ENCODE results near the gene SYNM.

- TF ChIP-seq, protein P1, sequence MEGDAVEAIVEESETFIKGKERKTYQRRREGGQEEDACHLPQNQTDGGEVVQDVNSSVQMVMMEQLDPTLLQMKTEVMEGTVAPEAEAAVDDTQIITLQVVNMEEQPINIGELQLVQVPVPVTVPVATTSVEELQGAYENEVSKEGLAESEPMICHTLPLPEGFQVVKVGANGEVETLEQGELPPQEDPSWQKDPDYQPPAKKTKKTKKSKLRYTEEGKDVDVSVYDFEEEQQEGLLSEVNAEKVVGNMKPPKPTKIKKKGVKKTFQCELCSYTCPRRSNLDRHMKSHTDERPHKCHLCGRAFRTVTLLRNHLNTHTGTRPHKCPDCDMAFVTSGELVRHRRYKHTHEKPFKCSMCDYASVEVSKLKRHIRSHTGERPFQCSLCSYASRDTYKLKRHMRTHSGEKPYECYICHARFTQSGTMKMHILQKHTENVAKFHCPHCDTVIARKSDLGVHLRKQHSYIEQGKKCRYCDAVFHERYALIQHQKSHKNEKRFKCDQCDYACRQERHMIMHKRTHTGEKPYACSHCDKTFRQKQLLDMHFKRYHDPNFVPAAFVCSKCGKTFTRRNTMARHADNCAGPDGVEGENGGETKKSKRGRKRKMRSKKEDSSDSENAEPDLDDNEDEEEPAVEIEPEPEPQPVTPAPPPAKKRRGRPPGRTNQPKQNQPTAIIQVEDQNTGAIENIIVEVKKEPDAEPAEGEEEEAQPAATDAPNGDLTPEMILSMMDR (IDR thresholded peaks at IDR 0.05), result no peak
- TF ChIP-seq EP300 (IDR thresholded peaks at IDR 0.05), result no peak
- no peak for TF ChIP-seq POLR2AphosphoS5 (IDR thresholded peaks at IDR 0.05)
Measured at GRCh38 chr15:99172171-99172570, 67.3 kb downstream of the SYNM start.
